Neural progenitor cell (in vitro differentiated cells): ENCODE measurements around the gene LRRC8B. TPM values are rescaled to one million over a fixed set of nuclear protein-coding genes. Genes with fewer than 3 reads are reported as not detected.

Experiments
- DNase-seq: peaks from one replicate; pipeline ENCODE4 v3.0.0-alpha.2; 2016; ENCODE audit warnings: low spot score
- H2AFZ ChIP-seq: fragments of 200-600 bp; sonication (generic); replicated peaks from 2 replicates; pipeline ENCODE4 v1.6.1; 2016; ENCODE audit warnings: antibody characterized with exemption
- H3F3A ChIP-seq: fragments of 200-600 bp; sonication (generic); 2 replicates; pipeline ENCODE4 v1.6.1; 2016; ENCODE audit warnings: antibody characterized with exemption, low read depth
- H3K27ac ChIP-seq: fragments of 200-600 bp; sonication (generic); 2 replicates; pipeline ENCODE4 v1.5.1; 2016; ENCODE audit warnings: mild to moderate bottlenecking
- H3K27me3 ChIP-seq: fragments of 200-600 bp; sonication (generic); 2 replicates; pipeline ENCODE4 v1.6.1; 2016; ENCODE audit warnings: mild to moderate bottlenecking, moderate library complexity
- H3K36me3 ChIP-seq: fragments of 200-600 bp; sonication (generic); 2 replicates; pipeline ENCODE4 v1.5.1; 2016
- H3K4me1 ChIP-seq: fragments of 200-600 bp; sonication (generic); 2 replicates; pipeline ENCODE4 v1.6.1; 2016; ENCODE audit warnings: mixed run types
- H3K4me2 ChIP-seq: fragments of 200-600 bp; sonication (generic); 2 replicates; pipeline ENCODE4 v1.6.1; 2016
- H3K4me3 ChIP-seq: fragments of 200-600 bp; sonication (generic); 2 replicates; pipeline ENCODE4 v1.5.1; 2016
- H3K79me2 ChIP-seq: fragments of 200-600 bp; sonication (generic); 2 replicates; pipeline ENCODE4 v1.6.1; 2016; ENCODE audit warnings: low read depth
- H3K9ac ChIP-seq: fragments of 200-600 bp; sonication (generic); 2 replicates; pipeline ENCODE4 v1.6.1; 2016
- H3K9me3 ChIP-seq: fragments of 200-600 bp; sonication (generic); 2 replicates; pipeline ENCODE4 v1.5.1; 2016; ENCODE audit warnings: low read depth
- H4K20me1 ChIP-seq: fragments of 200-600 bp; sonication (generic); 2 replicates; pipeline ENCODE4 v1.6.1; 2016; ENCODE audit warnings: low read depth
- H3K27ac Mint-ChIP-seq: 3 replicates; pipeline ENCODE4 v1.8.0; 2021; ENCODE audit warnings: mixed read lengths
- H3K27me3 Mint-ChIP-seq: 2 replicates; pipeline ENCODE4 v1.8.0; 2022; ENCODE audit warnings: low read depth, mild to moderate bottlenecking, inconsistent platforms, moderate library complexity, mixed read lengths; ENCODE audit not compliant: insufficient read depth
- H3K36me3 Mint-ChIP-seq: 3 replicates; pipeline ENCODE4 v1.8.0; 2021; ENCODE audit warnings: mixed read lengths
- H3K4me1 Mint-ChIP-seq: 3 replicates; pipeline ENCODE4 v1.8.0; 2021; ENCODE audit warnings: mixed read lengths
- H3K4me3 Mint-ChIP-seq: 3 replicates; pipeline ENCODE4 v1.8.0; 2021; ENCODE audit warnings: mild to moderate bottlenecking, moderate library complexity, mixed read lengths
- H3K9me3 Mint-ChIP-seq: 3 replicates; pipeline ENCODE4 v1.8.0; 2020; ENCODE audit warnings: mixed read lengths
- EZH2 ChIP-seq: fragments of 200-600 bp; sonication (generic); IDR thresholded peaks from 2 replicates; pipeline ENCODE4 v1.6.1; 2017; ENCODE audit warnings: antibody characterized with exemption, mild to moderate bottlenecking, moderate library complexity
- EZH2phosphoT487 ChIP-seq: fragments of 200-600 bp; sonication (generic); IDR thresholded peaks from 2 replicates; pipeline ENCODE4 v1.6.1; 2017; ENCODE audit warnings: antibody characterized with exemption
- total RNA-seq: library from RNA; depleted of rRNA; stranded (reverse); fragments of >200 nt; gene quantifications from 2 replicates; pipeline ENCODE4 v1.2.3, GENCODE V29; 2015; ENCODE audit warnings: low replicate concordance
- TF ChIP-seq, protein P1 (sequence below): fragments of 200-600 bp; sonication (generic); IDR thresholded peaks from 2 replicates; pipeline ENCODE4 v1.5.1; 2017; ENCODE audit warnings: antibody characterized with exemption, mild to moderate bottlenecking

Gene LRRC8B
- total RNA-seq, 1 donor from 2014 or later = 37.3 TPM

DNA sequence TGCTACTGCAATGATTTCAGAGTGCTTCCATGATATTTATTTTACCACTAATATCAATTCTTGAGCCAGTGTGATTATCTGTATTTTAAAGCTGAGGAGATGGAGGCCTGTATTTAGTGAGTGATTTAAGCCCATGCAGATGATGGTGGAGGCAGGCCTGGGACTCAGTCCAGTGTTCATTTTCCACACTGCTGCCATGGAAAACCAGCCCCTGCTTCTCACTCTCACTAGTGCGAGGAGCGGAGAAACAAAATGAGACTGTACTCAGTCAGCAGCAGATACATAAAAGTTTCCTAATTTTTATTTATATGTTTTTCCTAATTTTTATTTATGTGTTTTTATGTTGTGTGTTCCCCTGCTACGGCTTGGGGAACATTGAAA is 32.8 kb downstream of the LRRC8B start:
- Mint-ChIP-seq H3K4me3 (no peak overlapping the region), H3K4me1 (peaks cover 12% of the 10 kb centered on the region), H3K27ac (no peak overlapping the region), H3K9me3 (peaks cover 19% of the 10 kb centered on the region), H3K27me3 (no peaks in the 10 kb centered on the region), H3K36me3 (peaks cover 24% of the 10 kb centered on the region)
- Histone ChIP-seq H3K9ac (no peak overlapping the region), H3K4me3 (no peak overlapping the region), H3K27ac (no peak overlapping the region), H3K4me2 (no peak overlapping the region), H3K9me3 (no peaks in the 10 kb centered on the region), H3K4me1 (peaks cover 4% of the 10 kb centered on the region), H3K27me3 (no peaks in the 10 kb centered on the region), H4K20me1 (no peaks in the 10 kb centered on the region), H3F3A (no peaks in the 10 kb centered on the region), H3K79me2 (peaks cover 50% of the 10 kb centered on the region), H3K36me3 (peaks cover 4% of the 10 kb centered on the region), H2AFZ (no peak overlapping the region)
- TF ChIP-seq EZH2 = no peak
- TF ChIP-seq, protein P1, sequence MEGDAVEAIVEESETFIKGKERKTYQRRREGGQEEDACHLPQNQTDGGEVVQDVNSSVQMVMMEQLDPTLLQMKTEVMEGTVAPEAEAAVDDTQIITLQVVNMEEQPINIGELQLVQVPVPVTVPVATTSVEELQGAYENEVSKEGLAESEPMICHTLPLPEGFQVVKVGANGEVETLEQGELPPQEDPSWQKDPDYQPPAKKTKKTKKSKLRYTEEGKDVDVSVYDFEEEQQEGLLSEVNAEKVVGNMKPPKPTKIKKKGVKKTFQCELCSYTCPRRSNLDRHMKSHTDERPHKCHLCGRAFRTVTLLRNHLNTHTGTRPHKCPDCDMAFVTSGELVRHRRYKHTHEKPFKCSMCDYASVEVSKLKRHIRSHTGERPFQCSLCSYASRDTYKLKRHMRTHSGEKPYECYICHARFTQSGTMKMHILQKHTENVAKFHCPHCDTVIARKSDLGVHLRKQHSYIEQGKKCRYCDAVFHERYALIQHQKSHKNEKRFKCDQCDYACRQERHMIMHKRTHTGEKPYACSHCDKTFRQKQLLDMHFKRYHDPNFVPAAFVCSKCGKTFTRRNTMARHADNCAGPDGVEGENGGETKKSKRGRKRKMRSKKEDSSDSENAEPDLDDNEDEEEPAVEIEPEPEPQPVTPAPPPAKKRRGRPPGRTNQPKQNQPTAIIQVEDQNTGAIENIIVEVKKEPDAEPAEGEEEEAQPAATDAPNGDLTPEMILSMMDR = no peak
- no peak for TF ChIP-seq EZH2phosphoT487
- DNase-seq = no peak

DNA sequence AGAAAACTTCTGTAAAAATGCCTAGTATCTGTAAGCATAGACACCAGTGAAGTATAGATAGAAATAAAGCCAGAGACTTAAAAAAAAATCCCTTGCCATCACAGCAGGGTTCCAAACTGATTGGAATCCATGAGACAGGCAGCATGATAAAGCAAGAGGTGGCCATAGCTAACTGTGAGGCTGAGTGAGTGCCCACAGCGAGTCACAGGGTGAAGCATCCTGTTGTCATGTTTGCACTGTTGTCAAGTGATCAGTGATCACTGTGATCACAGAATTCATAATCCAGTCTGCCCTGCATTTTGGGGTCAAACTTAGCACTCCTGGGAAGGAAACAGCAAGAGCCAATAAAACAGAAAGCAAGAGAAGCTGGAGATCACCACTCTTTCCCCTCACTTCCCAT is 33.3 kb downstream of the LRRC8B start:
- Histone ChIP-seq H3K4me2 (no peak overlapping the region), H3K4me1 (peaks cover 10% of the 10 kb centered on the region), H3K4me3 (no peak overlapping the region), H3F3A (no peaks in the 10 kb centered on the region), H3K27me3 (no peaks in the 10 kb centered on the region), H2AFZ (no peak overlapping the region), H3K79me2 (peaks cover 55% of the 10 kb centered on the region), H3K36me3 (peaks cover 4% of the 10 kb centered on the region), H4K20me1 (no peaks in the 10 kb centered on the region), H3K27ac (no peak overlapping the region), H3K9ac (no peak overlapping the region), H3K9me3 (no peaks in the 10 kb centered on the region)
- Mint-ChIP-seq H3K9me3 (peaks cover 19% of the 10 kb centered on the region), H3K27me3 (no peaks in the 10 kb centered on the region), H3K4me3 (no peak overlapping the region), H3K36me3 (peaks cover 24% of the 10 kb centered on the region), H3K27ac (no peak overlapping the region), H3K4me1 (peaks cover 7% of the 10 kb centered on the region)
- TF ChIP-seq EZH2phosphoT487 = no peak
- no peak for DNase-seq

DNA sequence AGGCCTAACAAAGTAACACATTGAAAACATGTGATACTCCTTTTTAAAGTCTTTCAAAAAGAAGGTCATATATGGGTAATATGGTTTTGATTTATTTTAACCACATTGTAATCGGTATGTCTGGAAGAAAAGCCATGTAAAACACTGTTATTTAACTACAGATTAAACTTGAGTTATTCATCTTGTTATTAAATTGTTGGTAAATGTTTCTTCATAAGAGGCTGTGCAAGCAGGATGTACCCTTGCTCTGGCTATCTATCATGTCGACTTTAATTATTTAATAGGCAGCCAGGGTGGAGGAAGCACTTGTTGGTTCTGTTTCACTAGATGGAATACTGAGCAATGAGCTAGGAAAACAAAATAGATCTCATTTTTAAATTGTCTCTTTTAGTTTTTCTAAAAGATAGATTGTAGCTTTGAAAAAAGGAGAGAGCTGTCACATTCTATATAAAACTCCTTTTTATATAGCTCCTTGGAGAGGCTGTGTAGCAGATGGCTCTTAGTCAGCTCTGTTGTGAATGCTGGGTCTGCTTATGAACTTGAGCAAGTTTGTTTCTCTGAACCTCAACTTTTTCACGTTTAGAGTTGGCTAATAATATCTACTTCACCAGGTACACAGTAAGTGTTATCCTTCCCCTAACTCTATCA is 39.5 kb downstream of the LRRC8B start:
- TF ChIP-seq, protein P1 = no peak
- TF ChIP-seq EZH2 = no peak
- no peak for DNase-seq
- no peak overlapping the region for H3K4me3 ChIP-seq
- peaks cover 33% of the 10 kb centered on the region for H3F3A ChIP-seq
- H3K36me3 Mint-ChIP-seq = peaks cover 9% of the 10 kb centered on the region
- H3K27ac ChIP-seq = peak overlapping the region; percentile 96
- H3K27me3 ChIP-seq = no peaks in the 10 kb centered on the region
- H3K9me3 ChIP-seq = no peaks in the 10 kb centered on the region
- H3K4me1 Mint-ChIP-seq = peaks cover 31% of the 10 kb centered on the region
- peaks cover 4% of the 10 kb centered on the region for H3K36me3 ChIP-seq
- no peak overlapping the region for H3K4me2 ChIP-seq
- peaks cover 68% of the 10 kb centered on the region for H3K79me2 ChIP-seq
- H2AFZ ChIP-seq = no peak overlapping the region
- no peak overlapping the region for H3K9ac ChIP-seq
- peaks cover 10% of the 10 kb centered on the region for H3K9me3 Mint-ChIP-seq
- peaks cover 63% of the 10 kb centered on the region for H3K4me1 ChIP-seq
- H3K4me3 Mint-ChIP-seq = no peak overlapping the region
- no peak overlapping the region for H3K27ac Mint-ChIP-seq
- H4K20me1 ChIP-seq = no peaks in the 10 kb centered on the region
- H3K27me3 Mint-ChIP-seq = no peaks in the 10 kb centered on the region

DNA sequence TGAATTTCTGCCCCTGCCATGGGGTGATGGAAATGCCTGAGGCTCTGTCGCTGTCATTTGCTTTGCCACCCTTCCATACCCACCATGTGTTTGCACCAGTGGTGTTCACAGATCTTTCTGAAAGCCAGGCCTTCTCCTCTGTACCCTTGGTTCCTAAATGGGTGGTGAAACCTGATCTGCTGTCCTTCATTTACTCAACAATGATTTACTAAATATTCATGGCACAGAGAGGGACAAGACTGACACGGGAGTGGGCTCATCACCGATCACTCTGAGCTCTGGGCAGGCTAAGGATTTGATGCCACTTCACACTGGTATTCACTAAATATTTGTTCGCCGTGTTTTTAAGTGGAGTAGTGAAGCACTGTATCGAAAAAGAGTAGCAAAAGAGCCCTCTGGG is 40.9 kb downstream of the LRRC8B start:
- peaks cover 6% of the 10 kb centered on the region for H3K36me3 ChIP-seq
- Mint-ChIP-seq H3K27me3 (no peaks in the 10 kb centered on the region), H3K9me3 (peaks cover 11% of the 10 kb centered on the region), H3K36me3 (peaks cover 11% of the 10 kb centered on the region), H3K4me1 (peaks cover 31% of the 10 kb centered on the region), H3K27ac (no peak overlapping the region), H3K4me3 (no peak overlapping the region)
- H3K4me2 ChIP-seq = peak overlapping the region; percentile 32
- H3K27ac ChIP-seq = peak overlapping the region; percentile 96
- H3K9me3 ChIP-seq = peaks cover 11% of the 10 kb centered on the region
- H3K79me2 ChIP-seq = peaks cover 77% of the 10 kb centered on the region
- H3K27me3 ChIP-seq = no peaks in the 10 kb centered on the region
- no peak overlapping the region for H3K4me3 ChIP-seq
- no peak overlapping the region for H3K9ac ChIP-seq
- DNase-seq = no peak
- H3K4me1 ChIP-seq = peaks cover 63% of the 10 kb centered on the region
- H3F3A ChIP-seq = peaks cover 33% of the 10 kb centered on the region
- H2AFZ ChIP-seq = no peak overlapping the region
- no peaks in the 10 kb centered on the region for H4K20me1 ChIP-seq
- no peak for TF ChIP-seq EZH2phosphoT487
- TF ChIP-seq, protein P1 = no peak
